Suppressor macrophage treated with lipopolysaccharide for 1 hour (primary cell): Measurements from ENCODE around the gene COL10A1.
"Not testable (repeated sequence)": the region's sequence is repeated elsewhere in the genome, so short reads cannot be mapped to it uniquely, and the experiment has no call there.

ENCODE experiments used
- DNase-seq, 3 donors: peaks; one replicate each; pipeline ENCODE4 v3.0.0-alpha.2; 2020 to 2022

Gene COL10A1

DNA sequence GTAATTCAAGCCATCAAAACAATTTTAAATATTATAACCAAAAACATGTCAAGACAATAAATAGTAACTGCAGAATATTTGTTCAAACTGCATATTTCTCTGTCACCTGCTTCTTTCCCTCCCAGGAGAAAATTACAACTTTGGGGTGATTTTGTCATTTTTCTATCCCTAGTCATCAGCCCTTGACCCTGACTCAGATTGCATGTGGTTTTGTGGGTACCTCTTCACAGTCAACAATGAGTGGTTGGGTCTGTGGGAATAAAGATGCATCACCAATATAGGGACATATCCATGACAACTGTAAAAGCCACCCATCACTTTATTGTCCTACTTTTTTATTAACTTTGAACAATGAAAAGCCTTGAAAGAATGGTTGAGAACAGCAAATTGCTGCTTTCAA, 7.3 kb downstream of the COL10A1 start:
- DNase-seq, result no peak

DNA sequence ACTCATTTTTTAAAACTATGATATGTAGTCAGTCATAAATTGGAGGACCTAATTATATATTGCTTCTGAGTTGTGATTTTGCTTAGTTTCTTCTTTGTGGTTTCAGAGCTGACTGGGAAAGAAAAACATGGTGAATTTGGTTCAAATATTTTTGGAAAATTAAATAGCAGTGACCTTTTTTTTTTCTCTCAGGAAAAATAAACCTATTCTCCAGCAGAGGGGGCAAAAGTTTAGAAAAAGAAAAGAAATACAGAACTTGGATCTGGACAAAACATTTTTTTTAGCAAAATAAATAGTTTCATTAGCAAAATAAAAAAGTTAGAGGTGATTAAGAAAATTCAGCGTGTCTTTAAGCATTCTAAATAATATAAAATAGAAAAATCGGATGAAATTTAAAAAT, 10.2 kb downstream of the COL10A1 start:
- DNase-seq, result no peak

DNA sequence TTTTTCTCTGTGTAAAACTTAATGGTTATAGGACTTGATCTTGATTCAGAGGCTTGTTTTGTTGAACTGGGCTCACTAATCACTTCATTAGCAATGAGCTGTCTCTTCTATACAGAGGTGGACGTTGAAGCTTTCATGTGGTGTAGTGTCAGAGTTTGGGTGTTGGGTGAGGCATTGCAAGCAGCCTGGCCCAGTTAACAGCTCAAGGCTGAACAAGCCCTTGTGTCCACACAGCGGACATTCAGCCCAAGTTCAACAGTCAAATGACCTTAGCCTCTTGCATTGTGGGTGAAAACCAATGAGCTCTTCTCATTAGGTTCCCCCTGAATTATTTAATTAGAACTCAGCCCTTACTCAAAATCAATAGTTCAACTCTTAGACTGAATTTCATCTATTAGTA, 12.5 kb downstream of the COL10A1 start:
- DNase-seq, result no peak

DNA sequence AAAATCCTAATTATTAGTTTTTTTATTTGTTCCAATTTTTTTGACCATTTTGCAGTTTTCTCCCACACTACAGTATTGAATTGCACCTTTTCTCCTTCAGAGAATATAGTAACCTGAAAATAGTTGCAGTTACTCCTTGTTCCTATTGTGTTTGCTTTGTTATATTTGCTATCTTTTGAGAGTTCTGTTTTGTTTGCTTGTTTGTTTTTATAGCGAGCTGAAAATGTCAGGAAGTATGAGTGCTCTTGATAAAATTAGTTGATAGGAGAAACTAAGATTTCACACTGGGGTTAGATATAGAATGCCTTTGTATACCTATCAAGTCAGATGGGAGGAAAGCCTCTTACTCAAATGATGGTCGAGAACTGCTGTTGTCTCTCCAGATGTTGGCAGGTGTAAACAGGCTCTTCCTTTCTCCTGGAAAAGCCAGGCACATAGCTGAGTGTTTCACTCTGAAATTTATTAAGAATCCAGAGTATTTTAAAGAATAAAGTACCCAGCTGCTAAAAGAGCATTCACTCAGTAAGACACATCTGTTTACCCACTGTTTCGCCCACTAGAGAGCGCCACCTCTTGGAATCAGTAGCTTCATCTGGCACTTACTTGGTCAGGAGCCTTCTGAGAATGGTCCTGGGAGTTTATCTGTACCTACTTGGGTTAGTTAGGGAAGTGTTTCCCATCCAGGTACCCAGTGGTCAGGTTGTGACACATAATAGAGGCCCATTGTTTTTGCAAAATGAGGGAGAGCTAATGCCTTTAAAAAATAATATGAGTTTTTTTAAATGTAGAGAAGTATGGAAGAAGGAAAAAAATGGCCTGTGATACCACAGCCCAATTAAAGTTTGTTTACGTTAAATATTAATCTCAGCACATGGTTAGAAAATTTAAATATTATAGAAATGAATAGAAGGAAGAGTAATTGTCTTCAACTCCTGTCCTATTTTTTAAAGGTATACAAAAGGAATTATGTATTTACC, 14.1 kb downstream of the COL10A1 start:
- peak; percentile 36 to 41 (median 39) for DNase-seq

DNA sequence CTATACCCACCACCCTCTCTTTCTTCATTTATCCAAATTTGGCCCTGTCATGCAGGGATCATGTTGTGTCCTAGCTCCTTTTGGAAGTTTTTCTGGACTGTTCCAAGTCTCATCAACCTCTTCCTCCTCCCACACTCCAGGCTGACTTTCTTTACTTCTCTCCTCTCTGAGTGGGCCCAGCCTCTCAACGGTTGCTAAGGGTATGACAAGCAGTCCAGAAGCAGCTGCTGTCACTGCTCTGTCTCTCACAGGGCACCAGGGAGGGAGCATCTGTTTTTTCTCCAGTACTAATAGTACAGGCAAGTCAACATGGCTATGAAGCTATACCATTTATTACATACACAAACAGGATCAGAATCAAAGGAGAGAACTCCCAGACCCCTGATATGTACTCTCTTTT, 17.1 kb downstream of the COL10A1 start:
- no peak for DNase-seq

DNA sequence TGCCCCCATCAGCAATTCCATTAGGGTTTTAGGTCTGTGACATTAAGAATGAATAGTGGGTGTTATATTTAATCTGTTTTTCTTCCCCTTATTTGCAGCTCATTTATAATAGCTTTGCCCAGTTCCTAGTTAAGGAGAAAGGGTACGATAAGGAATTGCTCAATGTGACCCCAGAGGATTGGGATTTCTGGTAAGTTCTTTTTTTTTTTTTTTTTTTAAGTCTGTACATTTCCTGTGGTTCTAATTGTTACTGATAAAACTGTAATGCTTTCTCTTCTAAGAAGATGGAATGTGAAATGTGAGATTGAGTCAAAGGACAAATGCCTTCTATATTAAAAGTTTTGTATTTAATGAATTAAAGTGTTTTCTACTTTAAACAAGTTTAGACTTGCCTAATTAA, 19.8 kb downstream of the COL10A1 start:
- no peak for DNase-seq

DNA sequence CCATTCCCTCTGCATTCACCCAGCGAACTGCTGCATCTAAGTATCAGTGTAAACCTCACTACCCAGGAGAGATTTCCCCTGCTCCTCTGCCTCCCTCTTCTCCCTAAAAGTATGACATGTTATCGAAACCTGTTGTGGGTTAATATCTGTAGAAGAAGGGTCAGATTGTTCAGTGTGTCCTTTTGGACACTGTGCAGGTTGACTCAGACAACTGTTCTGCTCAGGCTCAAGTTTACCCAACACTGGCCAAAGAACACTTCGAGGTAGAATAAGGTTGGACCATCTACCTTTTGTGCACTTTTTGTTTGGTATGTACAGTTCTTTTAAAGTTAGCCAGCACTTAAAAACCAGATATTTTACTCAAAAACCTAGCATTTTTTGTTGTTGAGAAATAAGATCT, 20.7 kb downstream of the COL10A1 start:
- no peak for DNase-seq

DNA sequence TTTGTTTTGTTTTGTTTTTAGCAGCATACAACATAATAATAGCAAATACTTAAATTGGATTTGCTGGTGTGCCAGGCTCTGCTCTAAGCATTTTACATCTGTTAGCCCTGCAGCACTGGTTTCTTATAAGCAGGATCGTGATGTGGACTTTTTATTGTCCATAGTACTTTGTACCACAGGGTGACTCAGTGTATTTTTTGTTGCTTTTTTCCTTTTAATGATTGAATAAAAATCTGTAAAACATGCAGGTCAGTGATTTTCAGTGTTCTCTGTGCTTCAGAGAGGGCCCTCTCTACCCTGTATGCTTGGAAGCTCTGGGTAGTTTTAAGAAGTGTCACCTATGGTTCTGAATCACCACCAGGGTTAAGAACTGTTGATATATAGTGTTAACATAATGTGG, 21.3 kb downstream of the COL10A1 start:
- DNase-seq, result no peak

DNA sequence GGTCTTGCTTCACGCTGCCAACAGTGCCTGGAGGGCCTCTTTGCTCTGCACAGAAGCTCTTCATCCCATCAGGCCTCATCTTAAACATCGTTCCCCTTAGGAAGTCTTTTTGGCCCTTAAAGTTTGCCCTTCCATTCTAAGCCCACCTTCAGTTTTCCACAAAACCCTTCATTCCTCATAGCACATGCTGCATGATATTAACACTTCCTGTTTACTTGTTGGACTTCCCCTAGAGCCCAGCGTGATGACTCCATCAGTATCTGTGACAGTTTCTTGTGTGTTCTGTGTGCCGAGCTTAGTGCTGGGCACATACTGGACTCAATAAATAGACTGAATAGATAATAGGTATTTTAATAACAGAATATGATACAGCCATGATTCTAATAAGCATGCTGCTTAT, 23.1 kb downstream of the COL10A1 start:
- DNase-seq, result peak; percentile 57 to 62 (median 61)

DNA sequence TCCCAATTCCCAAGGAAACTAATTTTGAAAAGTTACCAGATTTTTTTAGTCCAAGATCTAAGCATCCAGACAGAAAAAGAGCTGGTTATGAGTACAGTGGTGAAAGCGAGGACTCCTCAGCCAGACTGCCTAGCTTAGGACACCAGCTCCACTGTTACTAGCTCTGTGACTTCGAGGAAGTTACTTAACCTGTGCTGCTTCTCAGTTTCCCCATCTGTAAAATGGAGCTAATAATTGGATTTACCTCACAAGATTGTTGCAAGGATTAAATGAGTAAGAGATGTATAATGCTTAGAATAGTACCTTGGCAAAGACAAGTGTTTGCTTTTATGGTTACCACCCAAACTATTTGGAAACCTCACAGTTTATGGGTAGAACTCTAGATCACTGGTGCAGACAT, 24.1 kb downstream of the COL10A1 start:
- DNase-seq, result no peak

DNA sequence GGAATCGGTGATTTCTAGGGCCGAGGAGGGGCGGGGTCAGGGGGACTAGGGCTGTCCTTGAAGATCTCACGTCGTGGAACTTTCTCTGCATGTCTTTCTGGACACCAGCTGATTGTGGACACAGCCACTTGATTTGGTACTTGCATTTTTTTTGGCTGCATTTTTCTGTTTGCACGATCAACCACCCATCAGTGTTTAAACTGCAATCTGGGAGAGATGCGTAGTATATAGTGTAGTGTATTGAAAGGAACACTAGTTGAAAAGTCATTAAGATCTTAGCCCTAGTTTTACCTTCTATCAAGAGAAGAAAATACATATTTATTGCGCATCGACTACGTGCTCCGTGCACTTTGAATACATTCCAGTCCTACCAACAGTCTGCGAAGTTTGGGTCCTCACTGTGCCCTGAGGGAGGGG, 24.6 kb downstream of the COL10A1 start:
- DNase-seq, result no peak

DNA sequence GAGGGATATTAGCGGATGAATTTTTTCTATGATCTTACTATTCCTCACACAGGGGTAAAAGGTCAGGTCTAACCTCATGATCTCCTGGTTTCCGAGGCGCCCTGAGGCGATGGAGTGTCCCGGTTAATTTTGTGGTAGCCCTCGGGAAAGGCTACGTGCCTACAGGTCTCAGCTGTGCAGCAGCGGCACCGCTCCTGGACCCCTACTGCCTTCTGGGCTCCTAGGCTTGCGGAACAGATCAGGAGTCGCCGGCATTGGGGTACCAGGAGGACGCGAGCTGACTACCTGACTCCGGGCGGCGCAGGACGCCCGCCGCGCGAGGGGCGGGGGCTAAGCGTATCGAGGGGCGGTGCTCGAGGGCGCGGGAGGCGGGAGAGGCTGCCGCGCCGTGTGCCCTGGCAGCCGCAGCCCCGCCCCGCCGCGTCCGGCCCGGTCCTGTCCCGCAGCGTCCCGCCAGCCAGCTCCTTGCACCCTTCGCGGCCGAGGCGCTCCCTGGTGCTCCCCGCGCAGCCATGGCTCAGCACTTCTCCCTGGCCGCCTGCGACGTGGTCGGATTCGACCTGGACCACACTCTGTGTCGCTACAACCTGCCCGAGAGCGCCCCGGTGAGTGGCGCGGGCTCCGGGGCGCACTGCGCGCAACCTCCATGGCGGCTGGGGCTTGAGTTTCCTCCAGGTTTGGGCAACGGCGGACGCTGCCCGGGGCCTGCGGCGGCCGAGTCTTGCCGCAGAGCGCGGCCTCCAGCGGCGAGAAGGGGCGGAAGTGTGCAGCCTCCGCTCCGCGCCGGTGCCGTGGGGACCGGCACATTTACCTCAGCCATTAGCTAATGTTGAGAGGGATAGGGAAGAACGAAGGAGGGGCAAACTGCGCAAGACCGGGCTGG, 25.3 kb downstream of the COL10A1 start, which contains the start of gene NT5DC1:
Gene NT5DC1 (plus strand): TSS at position 435 of the 883 bp plus-strand sequence. CDS start 78 bp downstream, at position 513.
- DNase-seq, result peak; percentile 72 to 90 (median 82)

DNA sequence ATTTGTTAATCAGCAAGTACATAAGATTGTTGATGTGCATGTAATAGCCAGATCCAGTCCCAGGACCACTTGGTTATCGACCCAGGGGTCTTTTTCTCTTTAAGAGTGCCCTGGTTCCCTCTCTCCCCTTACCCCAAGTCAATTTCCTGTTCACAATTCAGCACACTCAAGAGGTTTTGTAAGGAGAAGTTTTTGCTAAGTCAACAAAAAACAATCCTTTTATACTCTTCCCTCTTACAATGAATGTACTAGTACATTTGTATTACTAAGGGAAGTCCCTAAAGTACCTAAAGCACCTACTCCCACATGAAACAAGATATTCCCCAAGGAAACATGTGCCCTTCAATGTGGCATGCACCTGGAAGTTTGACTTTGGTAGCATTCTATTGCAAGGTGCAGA, 26.9 kb downstream of the COL10A1 start:
- no peak for DNase-seq

DNA sequence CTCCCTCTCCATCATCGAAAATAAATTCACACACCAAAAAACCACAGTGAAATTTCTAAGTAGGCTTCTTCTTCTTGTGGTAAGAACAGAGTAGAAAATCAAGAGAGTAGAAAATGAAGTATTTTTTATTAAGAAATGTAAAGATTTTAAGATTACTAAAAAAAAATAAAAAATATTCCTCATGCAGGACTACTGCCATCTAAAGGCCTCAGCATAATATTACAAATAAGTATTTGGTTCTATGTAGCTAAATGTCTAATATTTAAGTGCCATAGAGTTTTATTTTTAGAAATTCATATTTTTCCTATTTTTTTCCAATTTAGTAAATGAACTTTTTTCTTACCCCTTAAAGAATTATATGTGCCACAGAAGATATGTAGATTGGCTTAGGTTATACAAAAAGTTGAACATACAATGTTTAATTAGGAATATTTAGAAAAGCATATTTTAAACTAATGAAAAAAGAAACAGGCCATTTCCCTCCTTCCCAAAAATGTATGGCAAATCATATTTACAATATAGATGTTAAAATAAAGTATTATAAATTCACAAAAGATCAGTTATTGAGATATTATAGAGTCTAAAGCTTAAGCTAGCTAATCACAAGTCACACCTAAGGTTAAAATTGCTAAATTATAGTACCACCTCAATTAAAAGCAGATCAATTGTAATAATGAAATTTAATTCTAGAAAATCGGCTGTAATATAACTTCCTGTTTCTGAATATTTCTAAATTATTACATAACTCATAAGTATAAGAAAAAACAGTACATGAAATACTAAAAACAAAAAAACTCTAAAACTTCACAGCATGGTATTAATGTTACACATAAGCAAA, 28.7 kb downstream of the COL10A1 start:
- peak; percentile 16 to 61 (median 52) for DNase-seq

DNA sequence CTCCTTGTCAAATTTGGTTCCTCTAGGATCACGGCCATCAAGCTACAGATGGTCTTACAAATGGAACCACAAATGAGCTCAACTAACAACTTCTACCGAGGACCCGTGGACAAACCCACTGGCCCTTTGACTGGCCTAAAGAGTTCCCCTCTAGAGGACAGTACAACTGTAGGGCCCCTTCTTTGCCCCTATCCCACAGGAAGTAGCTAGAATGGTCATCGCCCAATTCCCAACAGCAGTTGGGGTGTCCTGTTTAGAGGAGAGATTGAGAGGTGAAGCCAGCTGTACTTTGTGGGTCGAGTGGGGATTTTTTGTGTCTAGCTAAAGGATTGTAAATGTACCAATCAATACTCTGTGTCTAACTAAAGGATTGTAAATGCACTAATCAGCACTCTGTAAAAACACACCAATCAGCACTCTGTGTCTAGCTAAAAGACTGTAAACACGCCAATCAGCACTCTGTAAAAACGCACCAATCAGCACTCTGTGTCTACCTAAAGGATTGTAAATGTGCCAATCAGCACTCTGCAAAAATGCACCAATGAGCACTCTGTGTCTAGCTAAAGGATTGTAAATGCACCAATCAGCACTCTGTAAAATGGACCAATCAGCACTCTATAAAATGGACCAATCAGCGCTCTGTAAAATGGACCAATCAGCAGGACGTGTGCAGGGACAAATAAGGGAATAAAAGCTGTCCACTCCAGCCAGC, 29.7 kb downstream of the COL10A1 start:
- not testable (repeated sequence) for DNase-seq

DNA sequence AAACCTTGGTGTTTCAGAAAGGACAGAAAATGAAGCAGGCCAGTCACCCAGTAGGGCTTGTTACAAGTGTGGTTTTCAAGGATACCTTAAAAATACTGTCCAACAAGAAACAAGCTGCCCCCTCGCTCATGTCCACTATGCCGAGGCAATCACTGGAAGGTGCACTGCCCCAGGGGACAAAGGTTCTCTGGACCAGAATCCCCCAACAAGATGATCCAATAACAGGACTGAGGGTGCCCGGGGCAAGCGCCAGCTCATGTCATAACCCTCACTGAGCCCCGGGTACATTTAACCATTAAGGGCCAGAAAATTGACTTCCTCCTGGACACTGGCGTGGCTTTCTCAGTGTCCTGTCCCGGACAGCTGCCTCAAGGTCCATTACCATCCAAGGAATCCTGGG, 31.9 kb downstream of the COL10A1 start:
- no peak for DNase-seq

DNA sequence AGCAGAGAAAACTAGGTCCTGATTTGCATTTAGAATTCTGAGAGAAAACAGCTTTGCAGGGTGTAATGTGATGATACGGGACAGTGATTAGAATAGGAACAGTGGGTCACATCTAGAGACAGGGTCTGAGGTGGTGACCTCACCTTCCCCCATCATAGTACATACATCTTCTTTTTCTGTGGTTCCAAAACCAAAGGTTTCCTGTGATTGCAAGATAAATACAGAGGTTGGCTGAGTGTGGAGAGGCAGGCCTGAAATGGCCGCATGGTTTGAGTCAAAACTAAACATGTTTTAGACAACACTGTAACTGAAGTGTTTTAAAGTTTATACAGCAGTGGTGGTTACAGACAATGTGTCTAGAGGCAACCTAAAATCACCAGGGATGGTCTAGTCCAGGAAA, 35.7 kb downstream of the COL10A1 start:
- DNase-seq, result no peak

DNA sequence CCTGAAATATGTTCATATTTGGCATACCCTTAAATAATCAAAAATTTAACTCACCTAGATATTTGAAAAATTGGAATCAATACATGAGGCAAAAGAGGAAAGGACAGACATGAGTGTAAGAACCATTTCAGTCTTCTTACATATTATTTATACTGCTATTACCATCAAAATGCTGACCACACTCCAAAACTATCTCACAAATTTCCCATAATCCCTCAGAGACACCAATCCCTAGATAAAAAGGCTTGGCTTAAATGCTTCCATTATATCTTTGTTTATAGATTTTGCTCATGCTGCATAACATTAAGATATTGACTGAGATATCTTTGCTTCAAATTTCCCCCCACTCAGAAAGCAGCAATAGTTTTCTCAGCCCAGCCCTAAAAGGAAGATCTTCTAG, 37.0 kb downstream of the COL10A1 start:
- DNase-seq, result no peak

DNA sequence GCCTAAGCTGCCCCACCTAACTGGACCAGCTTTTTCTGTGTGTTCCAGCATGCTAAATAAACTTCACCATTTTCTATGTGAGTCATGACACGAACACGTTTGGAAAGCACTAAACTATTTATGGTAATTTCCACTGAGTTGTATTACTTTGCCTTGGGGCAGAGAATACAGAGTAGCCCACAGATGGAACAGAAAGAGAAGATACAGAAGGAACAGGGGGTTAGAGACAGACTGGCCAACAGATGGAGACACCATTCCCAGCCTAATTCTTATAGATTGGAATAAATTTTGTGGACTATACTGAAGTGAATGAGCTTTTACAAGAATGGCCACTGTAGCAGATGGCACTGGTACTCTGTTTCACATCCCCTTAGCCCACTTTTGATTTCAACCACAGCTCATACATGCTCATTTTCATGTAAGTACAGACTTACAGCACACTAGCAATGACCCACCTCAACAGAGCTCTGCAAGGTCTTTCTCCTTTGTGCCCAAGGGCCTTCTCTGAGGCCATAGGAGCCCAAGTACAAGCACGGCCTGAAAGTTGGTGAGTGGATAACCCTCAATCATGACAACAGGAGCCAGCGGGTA, 38.4 kb downstream of the COL10A1 start:
- no peak for DNase-seq

DNA sequence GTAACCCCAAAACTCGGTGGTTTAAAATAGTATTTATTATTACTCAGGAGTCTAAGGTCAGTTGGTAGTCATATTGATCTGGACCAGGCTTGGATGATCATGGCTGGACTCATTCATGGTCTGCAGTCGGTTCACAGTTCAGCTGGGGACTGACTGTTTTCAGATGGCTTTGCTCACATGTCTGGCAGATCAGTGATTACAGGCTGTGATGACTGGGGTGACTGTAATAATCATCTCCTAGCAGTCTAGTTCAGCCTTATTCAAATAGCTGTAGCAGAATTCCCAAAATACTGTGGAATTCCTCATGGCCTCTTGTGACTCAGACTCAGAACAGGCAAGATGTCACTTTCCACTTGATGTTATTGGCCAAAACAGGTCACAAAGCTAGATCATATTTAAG, 41.6 kb downstream of the COL10A1 start:
- no peak for DNase-seq

DNA sequence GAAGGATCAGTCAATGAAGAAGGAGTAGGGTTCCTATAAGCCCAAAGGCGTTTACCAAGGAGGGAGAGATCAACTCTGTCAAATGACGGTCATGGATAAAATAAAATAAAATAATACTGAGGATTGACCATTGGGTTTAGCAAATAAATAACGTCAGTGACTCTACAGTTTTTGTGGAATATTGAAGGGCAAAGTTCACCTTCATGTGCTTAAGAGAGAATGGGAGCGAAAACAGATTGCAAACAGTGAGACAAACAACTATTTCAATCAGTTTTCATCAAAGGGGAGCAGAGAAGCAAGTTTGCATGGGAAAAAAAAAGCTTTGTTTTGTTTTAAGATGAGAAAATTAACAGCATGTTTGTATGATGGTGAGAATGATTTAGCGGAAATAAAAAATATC, 42.9 kb downstream of the COL10A1 start:
- no peak for DNase-seq

DNA sequence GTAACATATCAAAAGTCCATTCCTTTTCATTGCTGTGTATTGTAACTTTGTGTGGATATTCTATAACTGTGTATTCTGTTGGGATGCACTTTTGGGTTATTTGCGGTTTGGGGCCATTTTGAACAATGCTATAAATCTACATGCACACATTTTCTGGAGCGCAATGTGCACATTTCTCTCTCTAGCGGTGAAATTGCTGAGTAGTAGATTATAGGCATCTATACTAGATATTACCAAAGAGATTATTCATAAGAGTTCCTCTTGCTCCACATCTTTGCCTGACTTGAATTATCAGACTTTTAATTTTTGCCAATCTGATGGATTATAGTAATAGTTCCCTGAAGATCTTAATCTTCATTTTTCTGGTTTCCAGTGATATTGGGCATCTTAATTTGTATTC, 47.0 kb downstream of the COL10A1 start:
- no peak for DNase-seq
